UCSD-AML1 (cell line): ENCODE results near the gene B3GAT3.
"Not testable (repeated sequence)": the region's sequence is repeated elsewhere in the genome, so short reads cannot be mapped to it uniquely, and the experiment has no call there.

Experiments used
- DNase-seq: peaks from one replicate; lab custom pipeline; 2025; ENCODE audit not compliant: unreplicated experiment; lab: John Stamatoyannopoulos, UW

B3GAT3 gene

DNA sequence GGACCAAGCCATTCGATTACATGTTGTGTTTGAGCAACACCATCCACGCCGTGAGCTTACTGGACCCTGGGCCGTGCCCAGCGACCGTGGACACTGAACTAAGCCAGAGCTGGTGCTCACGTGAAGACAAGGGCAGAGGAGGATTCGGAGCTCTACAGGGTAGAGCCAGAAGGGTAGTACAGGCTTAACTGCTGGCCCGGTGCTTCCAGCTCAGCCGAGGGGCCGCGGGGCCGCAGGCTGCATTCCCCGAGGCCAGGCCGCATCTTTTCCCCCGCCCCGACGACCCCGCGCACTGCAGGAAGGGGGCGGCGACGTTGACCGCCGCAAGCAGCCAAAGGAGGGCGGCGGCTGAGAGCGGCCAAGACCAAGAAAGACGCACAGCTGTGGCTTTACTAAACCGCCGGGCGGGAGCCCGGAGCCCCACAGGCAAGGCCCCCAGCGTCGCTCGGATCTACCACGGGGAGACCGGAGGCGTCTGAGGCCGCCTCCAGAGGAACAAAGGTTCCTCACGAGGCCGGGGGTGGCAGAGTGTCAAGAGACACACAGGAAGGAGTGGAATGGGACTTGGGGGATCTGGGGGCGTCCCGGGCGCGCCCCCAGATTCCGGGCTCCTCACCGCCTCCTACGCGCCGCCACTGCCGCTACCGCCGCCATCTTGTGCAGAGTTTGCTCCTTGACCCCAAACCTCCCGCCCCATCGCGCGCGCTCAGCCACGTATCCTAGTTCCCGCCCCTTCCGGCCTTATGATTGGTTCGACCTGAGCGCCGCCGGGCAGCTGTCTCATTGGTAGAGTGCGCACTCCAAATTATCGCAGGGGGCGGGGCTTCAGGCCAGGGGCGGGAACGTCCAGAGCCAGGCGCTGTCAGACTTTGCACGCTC is 24.4 kb upstream of the B3GAT3 start, which contains the start of gene GANAB:
TSS of gene GANAB (minus strand) at position 668 of the 879 bp plus-strand sequence. CDS start at position 654, 14 bp downstream.
- peak; percentile 98 for DNase-seq

DNA sequence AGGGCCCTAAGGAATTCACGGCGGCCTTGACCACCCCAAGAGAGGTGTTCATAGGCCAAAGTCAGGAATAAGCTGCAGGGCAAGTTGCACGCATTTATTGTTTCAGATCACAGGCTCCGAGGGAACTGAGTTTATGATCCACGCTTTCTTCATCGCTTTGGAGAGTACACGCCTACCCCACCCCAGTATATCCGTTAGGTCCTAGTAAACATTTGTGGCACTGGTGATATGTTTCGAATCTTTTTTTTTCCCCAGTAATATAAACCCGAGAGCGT is 23.8 kb upstream of the B3GAT3 start:
- no peak for DNase-seq

DNA sequence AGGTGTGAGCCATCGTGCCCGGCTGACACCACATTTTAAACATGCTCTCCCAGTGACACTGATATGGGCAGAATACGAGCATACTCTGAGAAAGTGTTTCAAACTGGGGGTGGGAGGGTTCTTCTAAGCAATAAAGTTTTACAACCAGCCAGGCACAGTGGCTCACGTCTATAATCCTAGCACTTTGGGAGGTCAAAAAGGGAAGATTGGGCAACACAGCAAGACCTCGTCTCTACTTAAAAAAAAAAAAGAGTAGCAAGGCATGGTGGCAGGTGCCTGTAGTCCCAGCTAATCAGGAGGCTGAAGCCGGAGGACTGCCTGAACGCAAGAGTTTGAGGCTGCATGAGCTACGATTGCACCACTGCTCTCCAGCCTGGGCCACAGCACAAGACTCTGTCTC is 22.4 kb upstream of the B3GAT3 start:
- no peak for DNase-seq

DNA sequence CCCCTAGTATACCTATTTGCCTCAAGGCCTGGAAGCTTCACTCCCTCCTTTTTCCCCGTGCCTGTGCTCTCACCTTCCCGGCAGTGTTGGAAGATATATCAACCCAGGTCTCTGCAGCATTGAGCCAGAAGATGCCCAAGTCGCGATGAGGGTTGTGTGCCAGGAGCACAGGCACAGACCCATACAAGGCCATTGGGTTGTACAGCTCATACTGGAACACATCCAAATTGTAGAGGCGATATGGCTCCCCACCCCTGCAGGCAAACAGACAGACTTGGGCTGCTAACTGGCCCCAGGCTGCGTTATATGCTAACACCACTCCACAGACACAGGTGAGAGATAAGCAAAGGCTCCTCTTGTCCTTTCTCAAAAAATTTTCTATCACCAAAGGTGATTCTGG is 10.7 kb upstream of the B3GAT3 start:
- no peak for DNase-seq

DNA sequence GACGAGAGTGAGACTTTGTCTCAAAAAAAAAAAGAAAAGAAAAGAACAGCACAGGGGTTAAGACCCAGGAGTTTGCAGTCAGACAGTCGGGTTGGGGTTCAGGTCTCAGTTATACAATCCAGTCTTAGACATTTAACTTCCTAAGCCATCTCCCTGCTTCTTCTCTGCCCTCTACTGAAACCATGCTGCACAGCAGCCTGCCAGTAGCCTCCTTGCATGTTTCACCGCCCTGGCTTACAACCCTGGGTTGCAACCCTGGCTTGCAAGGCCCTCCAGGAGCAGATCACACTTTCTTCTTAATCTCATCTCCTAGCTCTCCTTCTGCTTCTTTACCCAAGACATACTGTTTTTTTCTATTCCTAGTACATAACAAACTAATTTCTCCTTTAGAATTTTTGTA is 5.9 kb upstream of the B3GAT3 start:
- peak; percentile 23 for DNase-seq

DNA sequence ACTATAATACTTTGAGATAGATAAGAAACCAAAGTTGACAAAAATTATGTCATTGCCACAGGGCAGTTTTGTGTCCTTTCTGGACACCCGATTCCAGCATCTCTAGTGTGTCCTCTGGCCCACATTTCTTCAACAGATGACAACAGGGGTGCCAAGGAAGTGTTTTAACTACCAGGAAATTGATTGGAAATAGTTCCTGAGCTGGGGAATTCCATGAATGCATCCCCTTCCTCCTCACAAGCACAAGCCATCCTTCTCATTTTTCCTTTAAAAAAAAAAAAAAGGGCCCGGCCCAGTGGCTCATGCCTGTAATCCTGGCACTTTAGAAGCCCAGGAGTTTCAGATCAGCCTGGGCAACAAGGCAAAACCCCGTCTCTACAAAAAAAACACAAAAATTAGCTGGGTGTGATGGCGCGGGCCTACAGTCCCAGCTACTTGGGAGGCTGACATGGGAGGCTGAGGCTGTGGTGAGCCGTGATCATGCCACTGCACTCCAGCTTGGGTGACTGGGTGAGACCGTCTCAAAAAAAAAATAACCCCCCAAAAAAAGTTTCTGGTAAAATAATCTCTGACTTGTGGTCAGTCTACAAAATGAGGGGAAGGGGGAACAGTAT is 797 bp upstream of the B3GAT3 start:
- no peak for DNase-seq

DNA sequence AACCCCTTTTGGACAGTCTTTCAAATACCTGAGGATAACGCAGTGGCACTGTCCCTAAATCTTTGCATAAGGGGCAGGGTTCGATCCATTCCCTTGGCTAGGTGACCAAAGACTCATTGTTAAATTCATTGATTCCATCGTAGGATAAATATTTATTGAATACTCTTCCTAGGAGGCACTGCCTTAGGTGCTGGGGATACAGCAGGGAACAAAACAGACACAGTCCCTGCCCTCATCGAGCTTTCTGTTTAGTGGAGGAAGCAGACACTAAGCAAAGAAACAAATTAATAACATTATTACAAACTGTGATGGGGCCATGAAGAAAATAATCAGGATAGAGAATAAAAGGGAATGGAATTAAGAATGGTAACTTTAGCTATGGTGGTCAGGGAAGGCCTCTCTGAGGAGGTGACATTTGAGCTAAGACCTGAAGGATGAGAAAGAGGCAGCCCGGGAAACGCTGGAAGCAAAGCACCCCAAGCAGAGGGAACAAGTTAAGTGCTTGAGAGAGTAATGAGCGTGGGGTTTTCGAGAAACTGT is 689 bp downstream of the B3GAT3 start:
- DNase-seq: no peak

DNA sequence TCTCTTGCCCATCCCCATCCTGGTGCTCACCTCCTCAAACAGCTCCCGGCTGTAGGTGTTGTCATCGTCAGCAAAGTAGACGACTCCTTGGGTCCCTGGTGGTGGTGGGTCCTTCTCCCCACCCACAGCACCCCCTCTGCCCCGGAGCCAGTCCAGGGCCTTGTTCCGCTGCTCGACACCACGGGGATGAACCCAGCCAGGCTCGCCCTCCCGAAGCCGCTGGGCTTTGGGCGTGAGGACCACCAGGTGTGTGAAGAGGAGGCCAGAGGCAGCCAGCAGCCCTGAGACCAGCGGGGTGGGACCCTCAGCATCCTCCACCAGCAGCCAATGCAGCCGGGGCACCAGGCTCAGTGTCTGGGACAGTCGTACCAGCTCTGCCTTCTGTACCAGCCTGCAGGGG is 4.8 kb downstream of the B3GAT3 start:
- not testable (repeated sequence) for DNase-seq

DNA sequence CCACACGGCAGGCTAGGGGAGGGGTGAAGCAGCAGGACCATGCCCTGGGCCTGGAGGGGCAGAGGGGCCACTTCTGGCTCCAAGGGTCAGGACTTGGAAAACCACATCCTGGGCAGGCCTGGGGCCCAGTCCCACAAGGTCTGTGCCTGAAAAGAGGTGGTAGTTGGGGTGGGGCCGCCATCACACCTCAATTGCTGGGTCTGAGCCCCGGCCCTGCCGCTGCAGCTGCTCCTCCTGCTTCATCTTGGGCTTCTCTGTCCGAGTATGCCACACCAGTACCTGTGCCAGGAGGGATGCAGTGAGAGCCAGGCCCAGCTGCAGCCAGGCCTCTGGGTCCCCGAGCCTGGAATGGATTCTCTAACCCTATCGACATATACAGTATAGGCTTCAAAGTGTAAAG is 6.3 kb downstream of the B3GAT3 start:
- no peak for DNase-seq

DNA sequence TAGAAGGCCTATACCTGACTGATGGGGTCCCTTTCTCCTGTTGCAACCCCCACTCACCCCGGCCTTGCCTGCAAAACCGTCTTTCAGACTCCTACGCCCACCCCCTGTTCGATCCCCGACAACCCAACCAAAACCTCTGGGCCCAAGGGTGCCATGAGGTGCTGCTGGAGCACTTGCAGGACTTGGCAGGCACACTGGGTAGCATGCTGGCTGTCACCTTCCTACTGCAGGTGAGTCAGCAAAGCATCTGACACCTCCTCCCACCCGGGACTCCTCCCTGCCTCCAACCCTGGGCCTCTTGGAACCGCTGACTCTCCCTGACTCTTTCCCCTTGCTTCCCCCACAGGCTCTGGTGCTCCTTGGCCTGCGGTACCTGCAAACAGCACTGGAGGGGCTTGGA is 7.5 kb downstream of the B3GAT3 start:
- DNase-seq: no peak

DNA sequence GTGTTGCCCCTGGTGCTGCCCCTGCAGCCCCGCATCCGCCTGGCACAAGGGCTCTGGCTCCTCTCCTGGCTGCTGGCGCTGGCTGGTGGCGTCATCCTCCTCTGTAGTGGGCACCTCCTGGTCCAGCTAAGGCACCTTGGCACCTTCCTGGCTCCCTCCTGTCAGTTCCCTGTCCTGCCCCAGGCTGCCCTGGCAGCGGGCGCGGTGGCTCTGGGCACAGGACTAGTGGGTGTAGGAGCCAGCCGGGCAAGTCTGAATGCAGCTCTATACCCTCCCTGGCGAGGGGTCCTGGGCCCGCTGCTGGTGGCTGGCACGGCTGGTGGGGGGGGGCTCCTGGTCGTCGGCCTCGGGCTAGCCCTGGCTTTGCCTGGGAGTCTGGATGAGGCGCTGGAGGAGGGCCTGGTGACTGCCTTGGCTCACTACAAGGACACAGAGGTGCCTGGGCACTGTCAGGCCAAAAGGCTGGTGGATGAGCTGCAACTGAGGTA is 8.5 kb downstream of the B3GAT3 start:
- no peak for DNase-seq

DNA sequence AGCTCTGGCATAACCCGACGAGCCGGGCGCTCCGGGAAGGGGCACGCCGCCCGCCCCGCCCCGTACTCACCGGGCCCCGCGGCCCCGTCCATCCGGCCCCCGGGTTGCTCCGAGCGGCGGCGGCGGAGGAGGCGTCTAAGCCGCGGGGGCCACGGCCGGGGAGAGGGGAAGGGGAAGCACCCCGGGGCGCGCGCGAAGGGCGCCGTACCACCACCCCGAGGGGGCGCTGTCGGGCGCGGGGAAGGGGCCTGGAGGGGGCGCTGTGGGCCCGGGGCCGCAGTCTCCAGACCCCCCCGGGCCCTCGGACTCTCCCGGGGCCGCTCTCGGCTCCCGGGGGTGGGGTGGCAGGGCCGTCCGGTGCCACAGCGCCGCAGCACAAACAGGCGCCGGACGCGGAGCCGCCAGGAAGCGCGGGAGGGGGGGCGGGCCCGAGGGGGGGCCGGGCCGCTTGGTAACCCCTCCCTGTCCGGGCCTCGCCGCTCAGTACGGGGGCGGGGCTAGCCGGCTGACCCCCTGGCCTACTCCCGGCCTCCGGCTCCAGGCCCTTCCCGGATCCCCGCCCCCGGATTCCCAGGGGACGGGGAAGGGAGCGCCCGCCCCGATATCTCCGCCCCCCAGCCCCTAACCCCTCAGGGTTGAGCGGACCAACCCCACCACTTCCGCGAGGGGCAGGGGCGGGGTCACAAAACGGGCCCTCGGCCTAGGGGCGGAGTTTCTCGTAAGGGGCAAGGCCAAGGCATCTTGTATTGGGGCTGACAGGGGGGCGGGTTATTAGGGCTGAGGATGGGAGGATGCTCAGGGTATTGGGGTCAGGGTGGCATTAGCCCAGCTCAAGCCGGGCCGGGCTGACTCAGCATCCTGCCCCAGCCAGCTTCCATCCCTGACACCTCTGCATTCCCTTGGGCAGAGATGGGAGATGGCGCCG is 9.2 kb downstream of the B3GAT3 start, which contains the start of the genes EML3 and ROM1:
TSS of gene EML3 (minus strand) at position 410 of the 925 bp plus-strand sequence. CDS start at position 92, 318 bp downstream.
TSS of gene ROM1 (plus strand) at position 892 of the 925 bp plus-strand sequence. CDS start at position 917, 25 bp downstream.
- DNase-seq: peak; percentile 95

DNA sequence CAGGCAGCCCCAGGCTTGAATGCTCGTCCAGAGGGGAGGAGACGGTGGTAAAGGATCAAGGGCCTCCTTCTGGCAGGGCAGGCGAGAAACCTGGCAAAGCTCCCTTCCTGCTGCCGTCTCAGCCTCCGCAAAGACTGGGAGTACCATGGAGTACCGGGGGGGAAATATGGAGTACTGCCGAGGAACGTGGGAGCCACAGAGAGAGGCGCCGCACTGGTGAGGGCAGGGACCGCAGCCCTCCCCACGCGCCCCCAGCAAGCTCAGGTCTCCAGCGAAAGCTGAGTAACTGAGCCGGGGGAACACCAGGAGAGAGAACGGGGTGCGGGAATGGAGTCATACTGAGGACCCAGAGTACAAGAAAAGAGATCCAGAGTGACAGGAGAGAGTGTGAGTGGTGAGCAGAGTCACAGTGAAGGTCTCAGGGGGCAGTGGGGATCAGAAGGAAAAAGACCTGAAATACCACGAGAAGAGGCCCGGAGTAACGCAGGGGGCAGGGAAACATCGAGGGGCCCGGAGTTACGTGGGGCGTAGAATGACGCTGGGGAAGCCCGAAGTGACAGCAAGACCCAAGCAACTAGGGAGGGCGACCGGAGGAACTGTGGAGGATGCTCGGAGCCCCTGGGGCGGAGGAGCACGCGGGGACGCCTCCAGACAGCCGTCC is 10.0 kb downstream of the B3GAT3 start:
- DNase-seq: peak; percentile 63

DNA sequence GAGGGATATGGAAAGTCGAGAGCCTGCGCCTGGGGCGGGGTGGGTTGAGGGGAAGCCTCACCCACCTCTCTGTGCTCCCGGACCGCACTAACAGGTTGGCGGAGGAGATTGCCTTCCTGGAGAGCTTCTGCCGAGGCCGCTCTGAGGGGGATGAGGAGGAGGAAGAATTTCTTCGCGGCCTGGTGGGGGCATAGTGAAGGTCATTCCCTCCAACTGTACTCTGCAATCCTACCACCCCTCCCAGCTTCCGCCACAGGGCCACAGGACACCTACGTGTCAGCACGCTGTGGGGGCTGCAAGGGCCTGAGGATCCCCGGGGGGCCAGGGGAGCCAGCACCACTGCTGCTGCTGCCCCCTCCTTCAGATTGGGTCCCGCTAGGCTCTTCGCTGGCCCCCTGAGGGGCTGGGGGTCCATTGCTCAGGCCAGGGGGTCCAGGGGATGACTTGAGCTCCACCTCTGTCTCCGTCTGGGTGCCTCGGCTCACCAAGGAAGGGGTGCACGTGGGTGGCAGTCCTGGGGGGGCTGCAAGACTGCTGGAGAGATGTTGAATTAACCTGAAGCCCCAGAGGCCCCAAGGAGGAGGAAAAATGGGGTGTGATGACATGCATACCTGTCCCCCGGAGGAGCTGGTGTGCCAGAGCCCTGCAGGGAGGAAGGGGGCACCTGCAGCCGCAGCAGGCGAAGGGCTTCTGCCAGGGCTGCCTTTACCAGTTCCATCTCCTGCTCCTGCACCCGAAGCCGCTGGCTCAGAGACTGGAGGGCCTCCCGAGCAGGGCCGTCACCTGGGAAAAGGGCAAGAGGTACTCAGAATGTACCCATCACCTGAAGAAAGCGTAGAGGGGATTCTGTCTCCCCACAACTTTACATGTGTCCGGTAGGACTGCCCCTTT is 10.7 kb downstream of the B3GAT3 start:
- DNase-seq: no peak

DNA sequence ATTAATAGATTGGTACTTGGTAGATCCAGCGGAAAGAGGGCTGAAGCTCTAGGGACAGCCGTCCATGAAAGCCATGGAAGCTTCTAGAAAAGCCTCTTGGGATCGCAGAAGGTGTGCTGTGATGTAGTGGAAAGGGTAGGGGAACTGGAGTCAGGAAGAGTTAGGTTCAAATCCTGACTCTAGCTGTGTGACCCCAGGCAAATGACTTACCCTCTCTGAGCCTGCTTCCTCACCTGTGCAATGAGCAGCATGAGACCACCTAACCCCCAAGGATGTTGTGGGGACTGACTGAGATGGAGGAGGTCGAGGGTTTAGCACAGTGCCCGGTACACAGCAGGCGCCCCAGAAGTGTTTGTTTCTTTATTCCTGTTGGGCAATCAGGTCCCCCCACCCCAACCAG is 11.4 kb downstream of the B3GAT3 start:
- DNase-seq: no peak

DNA sequence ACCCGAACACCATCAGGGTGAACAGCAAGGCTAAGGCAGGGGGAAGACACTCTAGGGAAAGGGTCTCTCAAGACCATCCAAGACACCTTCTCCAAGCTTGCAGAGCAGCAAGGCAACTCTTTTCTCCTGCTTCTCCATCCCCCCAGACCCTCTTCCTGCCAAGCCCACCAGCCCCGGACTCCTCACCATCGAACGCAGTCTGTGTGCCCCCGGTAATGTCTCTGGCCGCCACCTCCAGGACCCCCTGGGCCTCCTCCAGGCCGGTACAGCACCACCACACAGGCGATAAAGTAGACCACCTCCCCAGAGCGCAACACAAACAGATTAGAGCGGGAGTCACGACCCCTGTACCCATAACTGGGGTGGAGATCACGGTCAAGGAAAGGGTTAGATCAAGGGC is 13.0 kb downstream of the B3GAT3 start:
- DNase-seq: no peak

DNA sequence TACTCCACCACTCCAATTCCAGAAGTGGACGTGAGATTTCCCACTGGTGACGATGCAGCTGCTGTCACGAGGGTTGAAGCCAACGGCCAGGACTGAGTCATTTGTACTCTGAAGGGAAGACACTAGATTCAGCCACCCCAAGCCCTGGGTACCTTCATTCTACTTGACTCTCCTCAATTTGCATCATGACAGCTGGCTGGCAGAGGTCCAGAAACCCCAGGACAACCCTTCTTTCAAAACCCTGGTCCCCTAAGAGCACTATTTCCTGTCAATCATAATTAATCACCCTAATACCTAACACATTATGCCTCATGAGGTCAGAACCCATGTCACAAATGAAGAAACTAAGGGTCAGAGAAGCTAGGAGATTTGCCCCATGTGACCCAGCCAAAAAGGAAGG is 14.1 kb downstream of the B3GAT3 start:
- no peak for DNase-seq

DNA sequence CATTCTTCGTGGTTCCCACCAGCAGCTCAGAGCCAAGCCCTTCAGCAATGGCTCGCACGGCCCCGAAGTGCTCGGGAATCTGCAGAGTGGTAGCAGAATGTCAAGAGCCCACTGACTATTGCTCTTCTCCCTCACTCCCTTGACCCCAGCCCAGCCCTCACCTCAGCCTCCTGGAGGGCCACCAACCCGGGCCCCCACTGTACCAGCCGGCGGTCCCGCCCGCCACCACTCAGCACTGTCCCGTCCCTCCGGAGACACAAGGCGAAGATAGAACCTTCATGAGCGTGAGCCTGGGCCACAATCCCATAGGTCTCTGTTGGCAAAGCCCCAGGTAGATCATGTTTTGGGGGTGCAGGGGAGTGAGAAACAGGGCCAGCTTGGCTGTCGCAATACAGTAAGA is 15.9 kb downstream of the B3GAT3 start:
- DNase-seq: no peak

DNA sequence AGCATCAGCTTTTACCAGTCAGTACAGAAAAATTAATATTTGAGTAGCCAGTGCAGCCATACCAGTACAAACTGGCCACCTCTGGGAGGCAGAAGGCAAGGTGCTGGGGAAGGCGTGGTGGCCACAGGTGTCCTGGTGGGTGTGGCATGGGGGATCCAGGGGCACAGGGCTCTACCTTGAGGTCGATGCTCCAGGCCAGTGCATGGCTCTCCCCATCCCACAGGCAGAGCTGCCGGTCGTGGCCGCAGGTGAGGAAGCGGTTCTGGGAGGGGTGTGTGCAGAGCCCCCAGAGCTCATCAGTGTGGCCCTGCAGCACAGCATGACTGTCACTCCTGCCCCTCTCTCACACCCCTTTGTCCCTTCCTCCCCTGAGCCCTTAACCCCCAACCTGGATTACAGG is 16.3 kb downstream of the B3GAT3 start:
- no peak for DNase-seq
